ENCODE data around the gene LRRC7.
A peak's percentile ranks its signal among the peaks of the same experiment; 100 is the strongest.

Gene LRRC7

DNA sequence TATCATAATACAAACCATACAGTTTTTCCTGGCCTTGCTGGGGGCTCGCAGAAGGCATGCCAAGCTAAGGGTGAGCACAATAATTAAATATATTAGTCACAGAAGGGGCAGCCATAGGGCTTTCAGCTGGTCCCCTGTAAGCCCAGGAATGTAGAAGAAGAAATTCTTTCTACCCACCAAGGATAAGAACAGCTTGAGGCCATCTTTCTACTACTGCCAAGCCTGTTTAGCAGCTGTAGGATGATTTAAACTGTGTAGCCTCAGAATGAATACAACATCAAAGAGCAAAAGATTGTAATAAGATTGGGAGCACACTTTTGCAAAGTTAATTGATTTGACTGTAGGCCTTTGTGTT is 171.5 kb downstream of the LRRC7 start:
- Histone ChIP-seq H3K27me3 (replicated peaks; ENCODE audit: control insufficient read depth, insufficient read depth, low read length) (no peaks in the 10 kb centered on the region), H3K9me3 (ENCODE audit: control insufficient read depth, low read length) (peaks cover 3% of the 10 kb centered on the region), H3K4me3 (ENCODE audit: low read length) (no peak overlapping the region), H3K9ac (ENCODE audit: low read length) (no peak overlapping the region), H3K4me1 (ENCODE audit: control insufficient read depth, insufficient read depth, low read length) (peaks cover 9% of the 10 kb centered on the region), H3K36me3 (ENCODE audit: control insufficient read depth, insufficient read depth, low read length, severe bottlenecking) (no peaks in the 10 kb centered on the region)
- peak; percentile 5 for DNase-seq (ENCODE audit: low read depth)

DNA sequence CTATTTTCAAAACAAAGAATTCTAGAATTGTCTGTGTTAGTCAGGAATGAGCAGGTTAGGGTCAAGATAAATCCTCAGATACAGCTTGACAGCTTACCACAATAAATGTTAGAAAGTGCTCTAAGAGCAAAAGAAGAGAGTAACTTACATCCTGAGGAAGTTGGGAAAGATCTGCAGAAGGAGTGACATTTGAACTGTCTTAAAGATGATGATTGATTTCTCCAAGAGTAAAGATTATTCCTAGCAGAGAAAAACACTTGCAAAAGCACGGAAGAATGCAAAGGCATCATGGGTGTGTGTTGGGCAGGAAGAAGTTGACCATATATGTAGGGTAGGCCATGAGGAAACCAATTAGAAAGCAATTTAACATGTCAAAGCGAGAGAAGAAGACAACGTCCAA is 175.4 kb downstream of the LRRC7 start:
- no peaks in the 10 kb centered on the region for H3K27me3 ChIP-seq (replicated peaks; ENCODE audit: control insufficient read depth, insufficient read depth, low read length)
- no peak for DNase-seq (ENCODE audit: low read depth)
- H3K9ac ChIP-seq (ENCODE audit: low read length), result no peak overlapping the region
- no peak overlapping the region for H3K4me3 ChIP-seq (ENCODE audit: low read length)
- no peaks in the 10 kb centered on the region for H3K36me3 ChIP-seq (ENCODE audit: control insufficient read depth, insufficient read depth, low read length, severe bottlenecking)
- peaks cover 4% of the 10 kb centered on the region for H3K4me1 ChIP-seq (ENCODE audit: control insufficient read depth, insufficient read depth, low read length)
- no peaks in the 10 kb centered on the region for H3K9me3 ChIP-seq (ENCODE audit: control insufficient read depth, low read length)

DNA sequence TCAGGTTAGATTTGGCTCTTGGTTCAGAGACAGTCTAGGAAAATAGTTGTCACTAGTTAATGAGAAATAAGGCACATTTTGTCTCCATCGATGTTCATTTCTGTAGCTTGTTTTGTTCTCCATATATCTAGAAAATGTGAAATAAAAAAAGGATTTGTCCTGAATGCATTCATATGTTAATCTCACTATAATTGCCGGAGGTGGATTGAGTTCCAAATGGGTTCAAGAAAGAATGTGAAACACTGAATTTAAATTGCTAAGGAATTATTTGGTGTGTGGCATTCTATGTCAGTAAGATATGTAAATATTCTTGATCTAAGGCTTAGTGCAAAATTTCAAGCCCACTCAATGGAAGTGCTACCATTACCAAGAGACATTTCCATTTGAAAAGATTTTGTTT is 176.7 kb downstream of the LRRC7 start:
- Histone ChIP-seq H3K9me3 (ENCODE audit: control insufficient read depth, low read length) (no peaks in the 10 kb centered on the region), H3K36me3 (ENCODE audit: control insufficient read depth, insufficient read depth, low read length, severe bottlenecking) (no peaks in the 10 kb centered on the region), H3K9ac (ENCODE audit: low read length) (no peak overlapping the region), H3K4me1 (ENCODE audit: control insufficient read depth, insufficient read depth, low read length) (no peaks in the 10 kb centered on the region), H3K27me3 (replicated peaks; ENCODE audit: control insufficient read depth, insufficient read depth, low read length) (no peaks in the 10 kb centered on the region), H3K4me3 (ENCODE audit: low read length) (no peak overlapping the region)
- DNase-seq (ENCODE audit: low read depth), result no peak

DNA sequence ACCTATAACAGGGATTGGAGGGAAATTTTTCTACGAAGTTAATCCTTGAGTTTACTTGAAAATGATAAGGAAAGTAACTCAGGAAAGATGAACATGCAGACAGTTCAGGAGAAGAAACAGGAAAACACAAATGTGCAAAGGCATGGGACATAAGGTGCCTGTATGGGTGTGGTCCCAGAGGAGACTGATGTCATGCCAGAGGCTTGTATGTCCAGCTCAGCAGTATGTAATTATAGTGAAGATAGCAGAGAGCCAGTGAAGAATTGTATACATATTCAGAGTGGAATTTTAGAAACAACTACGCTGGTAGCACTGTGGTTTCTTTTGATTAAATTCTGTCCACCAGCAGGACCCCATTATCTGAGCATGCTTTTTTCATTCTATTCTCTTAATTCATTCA is 179.5 kb downstream of the LRRC7 start:
- Histone ChIP-seq H3K9me3 (ENCODE audit: control insufficient read depth, low read length) (no peaks in the 10 kb centered on the region), H3K4me3 (ENCODE audit: low read length) (no peak overlapping the region), H3K9ac (ENCODE audit: low read length) (no peak overlapping the region), H3K27me3 (replicated peaks; ENCODE audit: control insufficient read depth, insufficient read depth, low read length) (no peaks in the 10 kb centered on the region), H3K4me1 (ENCODE audit: control insufficient read depth, insufficient read depth, low read length) (peaks cover under 1% of the 10 kb centered on the region), H3K36me3 (ENCODE audit: control insufficient read depth, insufficient read depth, low read length, severe bottlenecking) (no peaks in the 10 kb centered on the region)
- DNase-seq (ENCODE audit: low read depth), result no peak

DNA sequence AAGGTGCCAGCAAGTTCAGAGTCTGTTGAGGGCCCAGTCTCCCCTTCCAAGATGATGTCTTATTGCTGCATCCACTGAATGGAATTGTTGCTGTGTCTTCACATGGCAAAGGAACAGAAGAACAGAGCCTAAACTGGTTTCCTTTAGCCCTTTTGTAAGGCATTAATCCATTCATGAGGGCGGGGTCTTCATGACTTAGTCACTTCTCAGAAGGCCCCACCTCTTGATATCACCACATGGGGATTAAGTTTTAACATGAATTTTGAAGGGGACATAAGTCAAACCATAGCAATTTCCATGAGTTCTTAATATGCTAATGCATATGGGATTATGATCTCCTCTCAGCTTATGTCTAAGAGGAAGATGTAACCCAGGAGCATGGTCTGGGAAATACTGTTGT is 182.9 kb downstream of the LRRC7 start:
- Histone ChIP-seq H3K36me3 (ENCODE audit: control insufficient read depth, insufficient read depth, low read length, severe bottlenecking) (no peaks in the 10 kb centered on the region), H3K9ac (ENCODE audit: low read length) (no peak overlapping the region)
- no peak for DNase-seq (ENCODE audit: low read depth)

DNA sequence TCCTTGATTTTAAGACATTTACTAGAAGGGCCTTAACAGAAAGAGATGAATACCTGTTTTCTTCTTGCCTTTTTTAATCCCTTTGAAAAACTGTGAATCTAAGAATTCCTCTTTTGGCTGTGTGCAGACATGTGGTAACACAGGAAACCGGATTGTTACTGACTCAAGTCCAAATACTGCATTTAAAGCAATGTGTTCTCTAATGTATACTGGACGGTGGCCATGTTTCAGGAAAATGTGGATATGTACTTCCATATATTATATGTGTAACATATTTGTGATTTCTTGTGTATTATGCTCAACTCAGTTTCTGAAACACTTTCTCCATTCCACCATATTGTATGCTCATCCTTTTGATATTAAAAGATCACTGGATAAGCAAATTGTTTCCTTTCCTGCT is 185.1 kb downstream of the LRRC7 start:
- Histone ChIP-seq H3K9ac (ENCODE audit: low read length) (no peak overlapping the region), H3K9me3 (ENCODE audit: control insufficient read depth, low read length) (no peaks in the 10 kb centered on the region), H3K36me3 (ENCODE audit: control insufficient read depth, insufficient read depth, low read length, severe bottlenecking) (no peaks in the 10 kb centered on the region), H3K4me3 (ENCODE audit: low read length) (no peak overlapping the region), H3K27me3 (replicated peaks; ENCODE audit: control insufficient read depth, insufficient read depth, low read length) (no peaks in the 10 kb centered on the region), H3K4me1 (ENCODE audit: control insufficient read depth, insufficient read depth, low read length) (peaks cover 14% of the 10 kb centered on the region)
- no peak for DNase-seq (ENCODE audit: low read depth)

More for the DNA sequence above, 182.9 kb downstream of the LRRC7 start:
- H3K9me3 ChIP-seq (ENCODE audit: control insufficient read depth, low read length), result no peaks in the 10 kb centered on the region
- no peaks in the 10 kb centered on the region for H3K27me3 ChIP-seq (replicated peaks; ENCODE audit: control insufficient read depth, insufficient read depth, low read length)
- H3K4me1 ChIP-seq (ENCODE audit: control insufficient read depth, insufficient read depth, low read length), result peaks cover 8% of the 10 kb centered on the region
- H3K4me3 ChIP-seq (ENCODE audit: low read length), result no peak overlapping the region

DNA sequence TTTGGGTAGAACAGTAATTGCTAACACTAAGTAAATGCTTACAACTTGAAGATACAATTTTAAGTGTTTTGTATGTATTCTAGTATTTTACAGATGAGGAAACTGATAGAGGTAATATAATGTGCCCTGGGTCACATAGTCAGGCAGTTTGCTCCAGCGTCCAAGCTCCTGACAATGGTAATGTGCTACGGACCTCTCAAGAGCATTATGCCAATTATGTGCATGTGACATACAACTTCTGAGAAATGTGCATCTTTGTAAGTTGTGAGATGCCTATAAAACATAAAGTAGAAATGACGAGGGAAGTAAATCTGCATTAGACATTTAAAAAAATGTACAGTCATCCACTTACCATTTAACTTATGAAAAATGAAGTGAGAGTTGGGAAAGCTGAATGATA is 186.8 kb downstream of the LRRC7 start:
- no peaks in the 10 kb centered on the region for H3K27me3 ChIP-seq (replicated peaks; ENCODE audit: control insufficient read depth, insufficient read depth, low read length)
- no peaks in the 10 kb centered on the region for H3K36me3 ChIP-seq (ENCODE audit: control insufficient read depth, insufficient read depth, low read length, severe bottlenecking)
- H3K4me3 ChIP-seq (ENCODE audit: low read length), result no peak overlapping the region
- H3K4me1 ChIP-seq (ENCODE audit: control insufficient read depth, insufficient read depth, low read length), result peaks cover 18% of the 10 kb centered on the region
- no peaks in the 10 kb centered on the region for H3K9me3 ChIP-seq (ENCODE audit: control insufficient read depth, low read length)
- DNase-seq (ENCODE audit: low read depth), result no peak
- H3K9ac ChIP-seq (ENCODE audit: low read length), result no peak overlapping the region

DNA sequence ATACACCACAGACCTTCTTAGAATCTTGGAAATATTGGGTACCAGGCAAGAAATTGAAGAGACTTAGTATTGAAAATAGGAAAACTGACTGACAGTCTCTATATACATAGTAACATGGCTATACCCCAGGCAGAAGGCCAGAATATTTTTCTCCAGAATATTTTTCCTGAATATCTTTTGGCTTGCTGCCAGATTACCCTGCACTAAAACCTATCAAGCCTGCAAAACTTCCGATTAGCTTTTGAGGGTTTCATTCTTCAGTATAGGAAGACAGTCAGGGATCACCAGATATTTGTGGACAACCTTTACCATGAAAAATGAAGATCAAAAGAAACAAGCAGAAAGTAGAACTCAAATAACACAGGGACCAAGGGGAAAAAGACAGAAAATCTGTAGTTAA is 187.9 kb downstream of the LRRC7 start:
- Histone ChIP-seq H3K4me3 (ENCODE audit: low read length) (no peak overlapping the region), H3K9ac (ENCODE audit: low read length) (no peak overlapping the region), H3K4me1 (ENCODE audit: control insufficient read depth, insufficient read depth, low read length) (peaks cover 18% of the 10 kb centered on the region), H3K9me3 (ENCODE audit: control insufficient read depth, low read length) (no peaks in the 10 kb centered on the region), H3K36me3 (ENCODE audit: control insufficient read depth, insufficient read depth, low read length, severe bottlenecking) (no peaks in the 10 kb centered on the region), H3K27me3 (replicated peaks; ENCODE audit: control insufficient read depth, insufficient read depth, low read length) (no peaks in the 10 kb centered on the region)
- DNase-seq (ENCODE audit: low read depth), result no peak

DNA sequence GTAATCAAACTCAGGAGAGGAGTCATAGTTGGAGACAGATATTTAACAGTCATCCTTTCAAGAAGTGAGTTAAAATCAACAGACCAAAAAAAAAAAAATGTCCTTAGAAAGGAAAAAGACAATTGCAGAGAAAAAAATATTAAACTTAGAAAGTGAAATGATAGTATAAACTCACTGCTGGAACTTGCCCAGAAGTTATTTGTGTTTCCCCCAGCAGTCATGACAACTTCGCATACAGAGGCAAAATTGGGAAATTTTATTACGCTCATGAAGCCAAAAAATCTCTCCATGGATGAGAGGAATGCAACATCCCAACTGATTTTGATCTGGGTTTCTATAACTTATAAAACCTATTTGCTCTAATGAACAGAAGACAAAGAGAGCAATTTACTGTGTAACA is 198.2 kb downstream of the LRRC7 start:
- H3K4me1 ChIP-seq (ENCODE audit: control insufficient read depth, insufficient read depth, low read length), result peaks cover 11% of the 10 kb centered on the region

DNA sequence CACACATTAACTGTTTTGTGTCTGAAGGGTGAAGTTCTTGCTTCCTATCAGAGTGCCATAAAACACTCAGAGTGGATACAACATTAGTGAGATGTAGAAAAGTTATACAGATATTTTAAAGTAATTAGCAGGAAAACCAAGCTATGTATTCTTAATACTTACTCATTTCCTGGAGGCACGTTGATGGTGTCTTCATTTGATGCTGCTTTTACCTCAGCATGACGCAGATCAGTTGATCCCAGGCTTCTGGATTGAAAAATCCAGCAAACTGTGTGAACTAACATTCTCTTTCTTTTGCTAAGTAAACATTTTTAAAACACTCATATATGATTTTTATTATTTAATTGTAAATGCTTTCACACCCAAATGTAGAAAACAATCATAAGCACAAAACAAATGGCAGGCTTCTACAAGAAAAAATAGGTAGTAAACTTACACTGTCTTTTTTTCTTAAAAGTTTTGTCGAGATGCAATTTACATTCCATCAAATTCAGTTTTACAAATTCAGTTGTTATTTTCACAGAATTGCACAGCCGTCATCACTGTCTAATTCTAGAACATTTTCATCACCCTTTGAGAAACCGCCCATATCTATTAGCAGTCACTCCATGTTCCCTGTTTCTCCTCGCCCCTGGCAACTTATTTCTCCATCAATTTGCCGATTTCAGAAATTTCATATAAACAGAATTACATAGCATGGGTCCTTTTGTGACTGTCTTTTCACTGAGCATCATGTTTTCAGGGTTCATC is 198.9 kb downstream of the LRRC7 start:
- no peak for DNase-seq (ENCODE audit: low read depth)
- Histone ChIP-seq H3K4me1 (ENCODE audit: control insufficient read depth, insufficient read depth, low read length) (peaks cover 11% of the 10 kb centered on the region), H3K4me3 (ENCODE audit: low read length) (no peak overlapping the region), H3K9ac (ENCODE audit: low read length) (no peak overlapping the region), H3K9me3 (ENCODE audit: control insufficient read depth, low read length) (no peaks in the 10 kb centered on the region), H3K36me3 (ENCODE audit: control insufficient read depth, insufficient read depth, low read length, severe bottlenecking) (no peaks in the 10 kb centered on the region), H3K27me3 (replicated peaks; ENCODE audit: control insufficient read depth, insufficient read depth, low read length) (no peaks in the 10 kb centered on the region)

More for the DNA sequence above, 198.2 kb downstream of the LRRC7 start:
- Histone ChIP-seq H3K27me3 (replicated peaks; ENCODE audit: control insufficient read depth, insufficient read depth, low read length) (no peaks in the 10 kb centered on the region), H3K9ac (ENCODE audit: low read length) (no peak overlapping the region), H3K9me3 (ENCODE audit: control insufficient read depth, low read length) (no peaks in the 10 kb centered on the region), H3K36me3 (ENCODE audit: control insufficient read depth, insufficient read depth, low read length, severe bottlenecking) (no peaks in the 10 kb centered on the region), H3K4me3 (ENCODE audit: low read length) (no peak overlapping the region)
- no peak for DNase-seq (ENCODE audit: low read depth)

DNA sequence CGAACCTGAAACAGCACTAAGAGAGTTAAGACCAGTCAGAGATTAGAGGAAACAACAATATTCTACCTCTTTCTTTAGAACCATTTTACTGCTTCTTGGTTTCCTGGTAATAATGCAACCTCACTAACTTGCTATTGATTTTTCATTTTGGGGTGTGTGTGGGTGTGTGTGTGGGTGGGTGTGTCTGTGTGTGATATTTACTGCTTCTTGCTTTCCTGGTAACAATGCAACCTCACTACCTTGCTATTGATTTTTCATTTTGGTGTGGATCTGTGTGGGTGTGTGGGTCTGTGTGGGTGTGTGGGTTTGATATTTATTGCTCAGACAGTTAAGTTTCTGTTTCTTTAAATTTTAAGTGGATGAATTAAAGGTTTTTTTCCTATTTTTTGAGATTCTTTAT is 208.8 kb downstream of the LRRC7 start:
- no peaks in the 10 kb centered on the region for H3K27me3 ChIP-seq (replicated peaks; ENCODE audit: control insufficient read depth, insufficient read depth, low read length)
- no peak overlapping the region for H3K9ac ChIP-seq (ENCODE audit: low read length)
- no peaks in the 10 kb centered on the region for H3K9me3 ChIP-seq (ENCODE audit: control insufficient read depth, low read length)
- H3K4me1 ChIP-seq (ENCODE audit: control insufficient read depth, insufficient read depth, low read length), result no peaks in the 10 kb centered on the region
- H3K4me3 ChIP-seq (ENCODE audit: low read length), result no peak overlapping the region
- H3K36me3 ChIP-seq (ENCODE audit: control insufficient read depth, insufficient read depth, low read length, severe bottlenecking), result no peaks in the 10 kb centered on the region
- DNase-seq (ENCODE audit: low read depth), result no peak

DNA sequence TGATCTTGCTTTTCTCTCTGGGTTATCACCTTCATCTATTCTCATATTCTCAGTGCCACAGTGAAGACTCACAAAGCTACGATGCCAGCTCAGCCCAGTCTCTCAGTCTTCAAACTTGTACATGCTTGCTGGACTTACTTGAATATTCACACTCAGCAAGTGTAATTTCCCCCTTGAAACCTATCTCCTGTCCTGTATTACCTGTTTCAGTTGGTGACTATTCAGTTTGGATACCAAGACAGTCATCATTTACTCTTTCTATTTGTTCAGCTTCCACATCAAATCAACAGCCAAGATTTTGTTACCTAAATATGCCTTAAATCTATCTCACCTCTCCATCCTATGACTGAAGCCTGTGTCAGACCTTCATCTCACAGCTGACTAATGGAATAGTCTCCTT is 209.7 kb downstream of the LRRC7 start:
- Histone ChIP-seq H3K4me1 (ENCODE audit: control insufficient read depth, insufficient read depth, low read length) (no peaks in the 10 kb centered on the region), H3K9ac (ENCODE audit: low read length) (no peak overlapping the region), H3K4me3 (ENCODE audit: low read length) (no peak overlapping the region), H3K9me3 (ENCODE audit: control insufficient read depth, low read length) (no peaks in the 10 kb centered on the region), H3K27me3 (replicated peaks; ENCODE audit: control insufficient read depth, insufficient read depth, low read length) (no peaks in the 10 kb centered on the region), H3K36me3 (ENCODE audit: control insufficient read depth, insufficient read depth, low read length, severe bottlenecking) (no peaks in the 10 kb centered on the region)
- DNase-seq (ENCODE audit: low read depth), result no peak
